GM12878 (cell line): Measurements from ENCODE around the gene ANO3. TPM values are rescaled to one million over a fixed set of nuclear protein-coding genes. Genes with fewer than 3 reads are reported as not detected.
"Not testable (repeated sequence)": the region's sequence is repeated elsewhere in the genome, so short reads cannot be mapped to it uniquely, and the experiment has no call there.

Source experiments
- ATAC-seq: fragments of 200-7000 bp; cut with Tn5 transposase; 3 replicates; pipeline ENCODE4 v1.9.1; 2020; ENCODE audit warnings: mild to moderate bottlenecking, moderate library complexity
- BruUV-seq: library from RNA; stranded (reverse); fragments of 400-500 nt; replicated peaks from 2 replicates; lab custom pipeline; 2021; lab: Mats Ljungman, UMichigan
- CTCF ChIA-PET: fragments of 300-600 bp; sonication (Branson Sonifier 250); formaldehyde crosslinking; extraction: SDS; loops from one replicate; lab custom pipeline; 2021; ENCODE audit warnings: inconsistent platforms; lab: Yijun Ruan, JAX
- POLR2A ChIA-PET: fragments of 350-600 bp; formaldehyde crosslinking; extraction: SDS; loops from one replicate; lab custom pipeline; 2021; ENCODE audit warnings: inconsistent platforms; lab: Charles Lee
- RAD21 ChIA-PET: fragments of 300-600 bp; sonication (Branson Sonifier 250); formaldehyde crosslinking; loops from one replicate; lab custom pipeline; 2023; ENCODE audit warnings: antibody characterized with exemption; ENCODE audit not compliant: unreplicated experiment; lab: Charles Lee
- SMC1A ChIA-PET: fragments of 300-600 bp; sonication (Branson Sonifier 250); formaldehyde crosslinking; loops from one replicate; lab custom pipeline; 2023; ENCODE audit not compliant: unreplicated experiment, uncharacterized antibody; lab: Charles Lee
- DNase-seq: peaks from one replicate; pipeline ENCODE4 v3.0.0-alpha.2; 2011; ENCODE audit warnings: low read depth, low spot score
- FAIRE-seq: peaks from 3 replicates; lab custom pipeline; 2011; peaks lifted over from hg19 to GRCh38; lab: Jason Lieb, UNC
- H2AFZ ChIP-seq: 2 replicates; pipeline ENCODE4 v1.6.0; 2011; ENCODE audit warnings: low read depth, low read length, control low read depth; ENCODE audit not compliant: control insufficient read depth
- H3K27ac ChIP-seq: 2 replicates; pipeline ENCODE4 v1.5.1; 2011; ENCODE audit warnings: control low read depth; ENCODE audit not compliant: control insufficient read depth, insufficient read depth
- H3K27me3 ChIP-seq, 2 experiments: replicated peaks in 1 of 2; 2 replicates each; pipeline versions ENCODE4 v1.6.0 to v1.6.1; 2011; ENCODE audit warnings: low read length in 1 of 2; ENCODE audit not compliant: control insufficient read depth in 2 of 2, insufficient read depth in 2 of 2
- H3K36me3 ChIP-seq, 2 experiments: 2 replicates each; pipeline ENCODE4 v1.5.1; 2011; ENCODE audit warnings: low read length in 1 of 2; ENCODE audit not compliant: control insufficient read depth in 2 of 2, insufficient read depth in 2 of 2
- H3K4me1 ChIP-seq: 2 replicates; pipeline ENCODE4 v1.6.1; 2011; ENCODE audit warnings: mild to moderate bottlenecking, low read length, moderate library complexity, mixed read lengths; ENCODE audit not compliant: control insufficient read depth, insufficient read depth
- H3K4me2 ChIP-seq: 2 replicates; pipeline ENCODE4 v1.6.0; 2011; ENCODE audit warnings: control low read depth; ENCODE audit not compliant: control insufficient read depth, insufficient read depth
- H3K4me3 ChIP-seq: fragments of 200-600 bp; sonication (generic); 2 replicates; pipeline ENCODE4 v1.5.1; 2016
- H3K79me2 ChIP-seq: 2 replicates; pipeline ENCODE4 v1.6.0; 2011; ENCODE audit warnings: low read length; ENCODE audit not compliant: control insufficient read depth, insufficient read depth
- H3K9ac ChIP-seq: 2 replicates; pipeline ENCODE4 v1.8.0; 2011; ENCODE audit warnings: low read length, control low read depth, mixed read lengths; ENCODE audit not compliant: control insufficient read depth, insufficient read depth
- H3K9me3 ChIP-seq: replicated peaks from 3 replicates; pipeline ENCODE4 v1.5.1; 2011; ENCODE audit warnings: mild to moderate bottlenecking, low read length; ENCODE audit not compliant: control insufficient read depth, insufficient read depth
- H4K20me1 ChIP-seq: 2 replicates; pipeline ENCODE4 v1.6.0; 2011; ENCODE audit not compliant: control insufficient read depth, insufficient read depth
- DPF2 ChIP-seq: fragments of 450-650 bp; IDR thresholded peaks from 2 replicates; pipeline ENCODE4 v1.6.1; 2017; ENCODE audit warnings: mild to moderate bottlenecking
- IKZF1 ChIP-seq: fragments of 450-650 bp; conservative IDR thresholded peaks from 2 replicates; pipeline ENCODE4 v1.6.1; 2017; ENCODE audit warnings: antibody characterized with exemption, mild to moderate bottlenecking
- IRF4 ChIP-seq: IDR thresholded peaks from 2 replicates; pipeline ENCODE4 v1.6.1; 2011; ENCODE audit warnings: low read depth, low read length
- MEF2B ChIP-seq: fragments of 450-650 bp; IDR thresholded peaks from 2 replicates; pipeline ENCODE4 v1.6.1; 2018; ENCODE audit warnings: mild to moderate bottlenecking, moderate library complexity; ENCODE audit not compliant: partially characterized antibody, poor library complexity, severe bottlenecking
- MTA2 ChIP-seq: fragments of 450-650 bp; IDR thresholded peaks from 2 replicates; pipeline ENCODE4 v1.6.1; 2016; ENCODE audit warnings: low read depth, mild to moderate bottlenecking, moderate library complexity
- NR2F1 ChIP-seq: fragments of 450-650 bp; conservative IDR thresholded peaks from 2 replicates; pipeline ENCODE4 v1.6.1; 2017; ENCODE audit warnings: mild to moderate bottlenecking
- RUNX3 ChIP-seq: IDR thresholded peaks from 2 replicates; pipeline ENCODE4 v1.6.1; 2012; ENCODE audit warnings: low read length, inconsistent platforms
- SPI1 ChIP-seq: IDR thresholded peaks from 2 replicates; pipeline ENCODE4 v1.6.1; 2011; ENCODE audit warnings: low read depth, mild to moderate bottlenecking, low read length, moderate library complexity, borderline replicate concordance; ENCODE audit not compliant: insufficient read depth
- WGBS: methylation state at CpG from one replicate; pipeline ENCODE4 v1.1.6; 2016; ENCODE audit warnings: low lambda C conversion rate; ENCODE audit not compliant: insufficient replicate concordance, insufficient coverage; ENCODE audit errors: missing lambda C conversion rate; 5-methylcytosine and 5-hydroxymethylcytosine counted together
- in situ Hi-C: fragments of 300-500 bp; cut with MboI; formaldehyde crosslinking; loops from 9 replicates; pipeline ENCODE4 v1.14.3; 2018; ENCODE audit warnings: mixed read lengths
- intact Hi-C: fragments of 100-400 bp; cut with micrococcal nuclease; formaldehyde crosslinking; loops from one replicate; pipeline ENCODE4 v1.14.2; 2022; ENCODE audit not compliant: unreplicated experiment
- polyA plus RNA-seq, 11 experiments: library from polyadenylated mRNA; depleted of rRNA in 4 of 11; unstranded in 6 of 11; stranded (reverse) in 5 of 11; fragments of >200 nt; fragmentation: Nextera tagmentation in 4 of 11; fragmentation: Illumina TruSeq in 1 of 11; extraction: Ambion mirVana in 4 of 11; extraction: Trizol in 1 of 11; gene quantifications; 1 replicate in 1 of 11; 2 replicates in 10 of 11; pipeline versions ENCODE4 v1.2.1 to v1.2.3, GENCODE V29; 2011 to 2016; ENCODE audit warnings: inconsistent platforms in 2 of 11, missing spikeins in 2 of 11, low read depth in 1 of 11
- total RNA-seq, 4 experiments: library from RNA; depleted of rRNA in 3 of 4; stranded (reverse); fragments of >200 nt in 3 of 4; fragmentation: Illumina TruSeq in 1 of 4; extraction: Trizol in 1 of 4; gene quantifications; 2 replicates each; pipeline versions ENCODE4 v1.2.1 to v1.2.3, GENCODE V29; 2013 to 2021
- TF ChIP-seq, protein P1 (sequence below): fragments of 450-650 bp; IDR thresholded peaks from 2 replicates; pipeline ENCODE4 v1.6.1; 2017; ENCODE audit warnings: mild to moderate bottlenecking, low read depth, inconsistent platforms; ENCODE audit not compliant: poor library complexity, severe bottlenecking
- TF ChIP-seq, protein P2 (sequence below): IDR thresholded peaks from 2 replicates; pipeline ENCODE4 v1.6.1; 2012; ENCODE audit warnings: improper control_type of control experiment, low read depth, low read length; ENCODE audit not compliant: insufficient replicate concordance

The ANO3 gene
- total and polyA plus RNA-seq, 10 of the 15 experiments (the other 5 are each of a cell fraction or from before 2014, with no cell fraction given), result 0.13 to 5.9 (median 0.44) TPM

DNA sequence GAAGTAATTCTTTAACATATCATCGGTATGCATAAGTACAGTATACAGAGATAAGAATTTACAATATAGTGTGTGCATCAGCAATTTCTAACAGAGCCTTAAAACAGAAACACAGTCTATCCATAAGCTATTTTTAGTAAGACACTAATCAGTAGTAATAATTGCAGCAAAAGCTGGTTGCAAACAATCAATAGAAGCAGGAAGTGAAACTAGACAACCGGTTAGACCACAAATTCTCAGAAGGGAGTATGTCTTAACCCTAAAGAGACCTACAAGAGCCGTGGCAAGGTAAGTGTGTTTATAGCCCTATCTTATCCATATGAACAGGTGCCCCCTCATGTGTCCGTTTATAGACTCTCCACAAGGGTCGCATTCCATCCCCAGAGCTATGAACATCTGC, 15.6 kb upstream of the ANO3 start:
- H3K4me3 ChIP-seq, BruUV-seq, H3K27me3 ChIP-seq, H3K9me3 ChIP-seq, H3K79me2 ChIP-seq, H4K20me1 ChIP-seq, in situ Hi-C loops, DNase-seq, H3K4me2 ChIP-seq, H3K36me3 ChIP-seq, CTCF ChIA-PET, H3K27ac ChIP-seq, intact Hi-C loops, FAIRE-seq, H2AFZ ChIP-seq, H3K4me1 ChIP-seq, POLR2A ChIA-PET, H3K9ac ChIP-seq: not testable (repeated sequence)
- ATAC-seq, result peak; percentile 30; the same call in 2 of the 3 replicates
- ChIA-PET RAD21 (interaction anchor here (0.6 kb wide), 1 partner anchor 128 kb away, joined by 3 read pairs; no protein-coding TSS in a partner anchor), SMC1A (interaction anchor here (1.0 kb wide), 1 partner anchor 335 kb away, joined by 4 read pairs; no protein-coding TSS in a partner anchor)
- TF ChIP-seq DPF2 (0 out of 2 replicates have a peak, but pooled peaks have one; percentile 52), MTA2 (peak; percentile 65; the same call in 1 of the 2 replicates), IRF4 (0 out of 2 replicates have a peak, but pooled peaks have one; percentile 12), RUNX3 (peak; percentile 55), MEF2B (peak; percentile 72), SPI1 (peak; percentile 77), NR2F1 (0 out of 2 replicates have a peak, but pooled peaks have one; percentile 30), IKZF1 (peak; percentile 20; the same call in 1 of the 2 replicates)
- TF ChIP-seq, protein P1, sequence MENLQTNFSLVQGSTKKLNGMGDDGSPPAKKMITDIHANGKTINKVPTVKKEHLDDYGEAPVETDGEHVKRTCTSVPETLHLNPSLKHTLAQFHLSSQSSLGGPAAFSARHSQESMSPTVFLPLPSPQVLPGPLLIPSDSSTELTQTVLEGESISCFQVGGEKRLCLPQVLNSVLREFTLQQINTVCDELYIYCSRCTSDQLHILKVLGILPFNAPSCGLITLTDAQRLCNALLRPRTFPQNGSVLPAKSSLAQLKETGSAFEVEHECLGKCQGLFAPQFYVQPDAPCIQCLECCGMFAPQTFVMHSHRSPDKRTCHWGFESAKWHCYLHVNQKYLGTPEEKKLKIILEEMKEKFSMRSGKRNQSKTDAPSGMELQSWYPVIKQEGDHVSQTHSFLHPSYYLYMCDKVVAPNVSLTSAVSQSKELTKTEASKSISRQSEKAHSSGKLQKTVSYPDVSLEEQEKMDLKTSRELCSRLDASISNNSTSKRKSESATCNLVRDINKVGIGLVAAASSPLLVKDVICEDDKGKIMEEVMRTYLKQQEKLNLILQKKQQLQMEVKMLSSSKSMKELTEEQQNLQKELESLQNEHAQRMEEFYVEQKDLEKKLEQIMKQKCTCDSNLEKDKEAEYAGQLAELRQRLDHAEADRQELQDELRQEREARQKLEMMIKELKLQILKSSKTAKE, result peak; percentile 45
- TF ChIP-seq, protein P2, sequence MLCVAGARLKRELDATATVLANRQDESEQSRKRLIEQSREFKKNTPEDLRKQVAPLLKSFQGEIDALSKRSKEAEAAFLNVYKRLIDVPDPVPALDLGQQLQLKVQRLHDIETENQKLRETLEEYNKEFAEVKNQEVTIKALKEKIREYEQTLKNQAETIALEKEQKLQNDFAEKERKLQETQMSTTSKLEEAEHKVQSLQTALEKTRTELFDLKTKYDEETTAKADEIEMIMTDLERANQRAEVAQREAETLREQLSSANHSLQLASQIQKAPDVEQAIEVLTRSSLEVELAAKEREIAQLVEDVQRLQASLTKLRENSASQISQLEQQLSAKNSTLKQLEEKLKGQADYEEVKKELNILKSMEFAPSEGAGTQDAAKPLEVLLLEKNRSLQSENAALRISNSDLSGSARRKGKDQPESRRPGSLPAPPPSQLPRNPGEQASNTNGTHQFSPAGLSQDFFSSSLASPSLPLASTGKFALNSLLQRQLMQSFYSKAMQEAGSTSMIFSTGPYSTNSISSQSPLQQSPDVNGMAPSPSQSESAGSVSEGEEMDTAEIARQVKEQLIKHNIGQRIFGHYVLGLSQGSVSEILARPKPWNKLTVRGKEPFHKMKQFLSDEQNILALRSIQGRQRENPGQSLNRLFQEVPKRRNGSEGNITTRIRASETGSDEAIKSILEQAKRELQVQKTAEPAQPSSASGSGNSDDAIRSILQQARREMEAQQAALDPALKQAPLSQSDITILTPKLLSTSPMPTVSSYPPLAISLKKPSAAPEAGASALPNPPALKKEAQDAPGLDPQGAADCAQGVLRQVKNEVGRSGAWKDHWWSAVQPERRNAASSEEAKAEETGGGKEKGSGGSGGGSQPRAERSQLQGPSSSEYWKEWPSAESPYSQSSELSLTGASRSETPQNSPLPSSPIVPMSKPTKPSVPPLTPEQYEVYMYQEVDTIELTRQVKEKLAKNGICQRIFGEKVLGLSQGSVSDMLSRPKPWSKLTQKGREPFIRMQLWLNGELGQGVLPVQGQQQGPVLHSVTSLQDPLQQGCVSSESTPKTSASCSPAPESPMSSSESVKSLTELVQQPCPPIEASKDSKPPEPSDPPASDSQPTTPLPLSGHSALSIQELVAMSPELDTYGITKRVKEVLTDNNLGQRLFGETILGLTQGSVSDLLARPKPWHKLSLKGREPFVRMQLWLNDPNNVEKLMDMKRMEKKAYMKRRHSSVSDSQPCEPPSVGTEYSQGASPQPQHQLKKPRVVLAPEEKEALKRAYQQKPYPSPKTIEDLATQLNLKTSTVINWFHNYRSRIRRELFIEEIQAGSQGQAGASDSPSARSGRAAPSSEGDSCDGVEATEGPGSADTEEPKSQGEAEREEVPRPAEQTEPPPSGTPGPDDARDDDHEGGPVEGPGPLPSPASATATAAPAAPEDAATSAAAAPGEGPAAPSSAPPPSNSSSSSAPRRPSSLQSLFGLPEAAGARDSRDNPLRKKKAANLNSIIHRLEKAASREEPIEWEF, result peak; percentile 34
- WGBS, result 3% methylated on average over 5 of the region's 5 CpGs
